ENCODE data around the gene FBXO10.

DNA sequence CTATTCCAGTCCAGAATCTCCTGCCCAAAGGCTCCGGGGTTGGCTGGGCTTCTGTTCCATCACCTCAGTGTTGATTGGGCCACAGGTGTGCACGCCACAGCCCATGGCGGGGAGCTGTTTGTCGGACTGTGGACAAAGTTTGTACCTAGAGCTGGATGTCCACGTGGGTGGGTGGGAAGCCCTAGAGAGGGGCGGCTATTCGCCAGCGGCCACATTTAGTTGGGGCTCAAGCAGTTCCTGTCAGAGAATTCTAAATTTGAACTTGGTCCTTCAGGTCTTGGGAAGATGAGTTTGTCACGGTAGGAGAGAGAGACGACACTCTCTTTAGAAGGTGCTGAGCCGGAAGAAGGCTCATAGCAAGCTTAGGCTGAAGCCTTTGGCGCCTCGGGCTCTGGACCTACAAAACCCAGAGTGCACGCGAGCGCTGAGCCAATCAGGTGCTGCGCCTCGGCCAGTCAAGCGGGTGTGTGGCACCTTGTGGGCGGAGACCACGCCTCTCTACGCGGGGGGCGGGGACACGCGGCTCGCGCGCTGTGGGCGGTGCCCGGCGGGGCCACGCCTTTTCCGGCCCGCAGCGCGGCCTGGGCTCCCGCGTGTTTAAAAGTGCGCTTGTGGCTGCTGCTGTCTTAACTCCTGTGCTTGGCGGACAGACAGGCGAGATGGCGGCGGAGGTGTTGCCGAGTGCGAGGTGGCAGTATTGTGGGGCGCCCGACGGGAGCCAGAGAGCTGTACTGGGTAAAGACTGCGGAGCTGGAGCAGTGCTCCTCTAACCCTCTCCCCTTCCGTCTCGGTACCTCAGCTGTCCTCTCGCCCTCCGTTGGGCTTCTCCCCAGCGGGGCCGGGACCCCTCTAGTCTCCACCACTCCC is 90.6 kb downstream of the FBXO10 start, which contains the start of gene POLR1E:
- TF ChIP-seq PML (IDR thresholded peaks at IDR 0.05; ENCODE audit: low read length) (peak; percentile 77; the same call in 1 of the 2 replicates), CTCF (IDR thresholded peaks at IDR 0.05 in 2 of 3, conservative IDR thresholded peaks at IDR 0.05 in 1 of 3; ENCODE audit: control insufficient read depth in 2 of 3, extremely low read depth in 1 of 3, insufficient read depth in 1 of 3, low read depth in 3 of 3, low read length in 3 of 3) (no peak), ZNF274 (IDR thresholded peaks at IDR 0.05; ENCODE audit: insufficient read depth, insufficient read length) (no peak), DPF2 (IDR thresholded peaks at IDR 0.05) (no peak; the same call in 1 of the 2 replicates), SIN3A (IDR thresholded peaks at IDR 0.05; ENCODE audit: low read depth, low read length) (peak; percentile 87)
- TF ChIP-seq, protein P1, sequence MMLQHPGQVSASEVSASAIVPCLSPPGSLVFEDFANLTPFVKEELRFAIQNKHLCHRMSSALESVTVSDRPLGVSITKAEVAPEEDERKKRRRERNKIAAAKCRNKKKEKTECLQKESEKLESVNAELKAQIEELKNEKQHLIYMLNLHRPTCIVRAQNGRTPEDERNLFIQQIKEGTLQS (IDR thresholded peaks at IDR 0.05; ENCODE audit: borderline replicate concordance, extremely low read depth, low read depth, low read length), result no peak
